GM23338 (cell line): ENCODE measurements around the gene DCAF4L1. TPM values are rescaled to one million over a fixed set of nuclear protein-coding genes. Genes with fewer than 3 reads are reported as not detected.

Experiments
- ATAC-seq: fragments of 200-7000 bp; cut with Tn5 transposase; 3 replicates; pipeline ENCODE4 v1.9.1; 2020
- DNase-seq: peaks from one replicate; pipeline ENCODE4 v3.0.0-alpha.2; 2015; ENCODE audit warnings: low spot score
- H2AFZ ChIP-seq: fragments of 200-600 bp; sonication (generic); 2 replicates; pipeline ENCODE4 v1.8.0; 2016; ENCODE audit warnings: antibody characterized with exemption, mild to moderate bottlenecking, moderate library complexity
- H3F3A ChIP-seq: fragments of 200-600 bp; sonication (generic); replicated peaks from 2 replicates; pipeline ENCODE4 v1.8.0; 2017; ENCODE audit warnings: antibody characterized with exemption, mixed run types, low read depth
- H3K27ac ChIP-seq: fragments of 200-600 bp; sonication (generic); 2 replicates; pipeline ENCODE4 v1.6.1; 2016; ENCODE audit warnings: low read depth
- H3K27me3 ChIP-seq: fragments of 200-600 bp; sonication (generic); 2 replicates; pipeline ENCODE4 v1.8.0; 2016; ENCODE audit warnings: mild to moderate bottlenecking, mixed run types, moderate library complexity; ENCODE audit not compliant: insufficient read depth
- H3K36me3 ChIP-seq: fragments of 200-600 bp; sonication (generic); 2 replicates; pipeline ENCODE4 v1.8.0; 2016; ENCODE audit warnings: mild to moderate bottlenecking; ENCODE audit not compliant: insufficient read depth
- H3K4me1 ChIP-seq: fragments of 200-600 bp; sonication (generic); 2 replicates; pipeline ENCODE4 v1.8.0; 2016; ENCODE audit warnings: mild to moderate bottlenecking, moderate library complexity; ENCODE audit not compliant: insufficient read depth
- H3K4me2 ChIP-seq: fragments of 200-600 bp; sonication (generic); 2 replicates; pipeline ENCODE4 v1.7.1; 2017; ENCODE audit warnings: mixed run types
- H3K4me3 ChIP-seq: fragments of 200-600 bp; sonication (generic); 2 replicates; pipeline ENCODE4 v1.6.1; 2016; ENCODE audit warnings: mixed run types
- H3K79me2 ChIP-seq: fragments of 200-600 bp; sonication (generic); replicated peaks from 2 replicates; pipeline ENCODE4 v1.8.0; 2017; ENCODE audit warnings: mild to moderate bottlenecking; ENCODE audit not compliant: insufficient read depth
- H3K9me2 ChIP-seq: fragments of 200-600 bp; sonication (generic); 2 replicates; pipeline ENCODE4 v1.8.0; 2017; ENCODE audit not compliant: insufficient read depth
- H4K20me1 ChIP-seq: fragments of 200-600 bp; sonication (generic); replicated peaks from 2 replicates; pipeline ENCODE4 v1.8.0; 2017; ENCODE audit warnings: mild to moderate bottlenecking; ENCODE audit not compliant: insufficient read depth
- H3K27ac Mint-ChIP-seq: 2 replicates; pipeline ENCODE4 v1.8.0; 2020; ENCODE audit warnings: inconsistent platforms, mild to moderate bottlenecking, moderate library complexity, mixed read lengths
- H3K27me3 Mint-ChIP-seq: 3 replicates; pipeline ENCODE4 v1.8.0; 2022; ENCODE audit warnings: low read depth, mild to moderate bottlenecking, moderate library complexity, mixed read lengths, inconsistent platforms; ENCODE audit not compliant: insufficient read depth, poor library complexity
- H3K36me3 Mint-ChIP-seq: 3 replicates; pipeline ENCODE4 v1.8.0; 2021; ENCODE audit warnings: low read depth, mild to moderate bottlenecking, inconsistent platforms, moderate library complexity, mixed read lengths
- H3K4me1 Mint-ChIP-seq: 3 replicates; pipeline ENCODE4 v1.8.0; 2020; ENCODE audit warnings: mild to moderate bottlenecking, inconsistent platforms, mixed read lengths
- H3K4me3 Mint-ChIP-seq: 3 replicates; pipeline ENCODE4 v1.8.0; 2021; ENCODE audit warnings: moderate library complexity, mild to moderate bottlenecking, inconsistent platforms, mixed read lengths
- H3K9me3 Mint-ChIP-seq: 3 replicates; pipeline ENCODE4 v1.8.0; 2020; ENCODE audit warnings: moderate library complexity, mild to moderate bottlenecking, inconsistent platforms, mixed read lengths
- CREB1 ChIP-seq: fragments of 250-450 bp; sonication (Bioruptor Pico); IDR thresholded peaks from 2 replicates; pipeline ENCODE4 v1.5.0; 2020; ENCODE audit warnings: low read depth, mild to moderate bottlenecking, moderate library complexity
- EZH2 ChIP-seq: fragments of 200-600 bp; sonication (generic); IDR thresholded peaks from one replicate; pipeline ENCODE4 v1.8.0; 2017; ENCODE audit warnings: antibody characterized with exemption, mild to moderate bottlenecking, low read depth; ENCODE audit not compliant: unreplicated experiment
- EZH2phosphoT487 ChIP-seq: fragments of 200-600 bp; sonication (generic); IDR thresholded peaks from one replicate; pipeline ENCODE4 v1.8.1; 2018; ENCODE audit warnings: antibody characterized with exemption; ENCODE audit not compliant: unreplicated experiment
- JUNB ChIP-seq: IDR thresholded peaks from one replicate; pipeline ENCODE4 v1.6.1; 2016; ENCODE audit warnings: antibody characterized with exemption; ENCODE audit not compliant: unreplicated experiment
- NANOG ChIP-seq: IDR thresholded peaks from 2 replicates; pipeline ENCODE4 v1.6.1; 2016; ENCODE audit warnings: antibody characterized with exemption, borderline replicate concordance
- POLR2AphosphoS5 ChIP-seq: IDR thresholded peaks from 2 replicates; pipeline ENCODE4 v1.6.1; 2016; ENCODE audit warnings: antibody characterized with exemption, low read depth
- STAT1 ChIP-seq: IDR thresholded peaks from one replicate; pipeline ENCODE4 v1.6.1; 2016; ENCODE audit warnings: antibody characterized with exemption; ENCODE audit not compliant: unreplicated experiment
- ZNF114 ChIP-seq: fragments of 250-450 bp; sonication (Bioruptor Pico); IDR thresholded peaks from 2 replicates; pipeline ENCODE4 v1.5.0; 2020; ENCODE audit warnings: mild to moderate bottlenecking, moderate library complexity
- ZNF331 ChIP-seq: fragments of 250-450 bp; sonication (Bioruptor Pico); IDR thresholded peaks from 2 replicates; pipeline ENCODE4 v1.5.0; 2020; ENCODE audit warnings: low read depth, mild to moderate bottlenecking, moderate library complexity
- polyA plus RNA-seq: library from polyadenylated mRNA; unstranded; fragments of >200 nt; fragmentation: Nextera tagmentation; extraction: Ambion mirVana; gene quantifications from 2 replicates; pipeline ENCODE4 v1.2.1, GENCODE V29; 2016
- total RNA-seq: library from RNA; depleted of rRNA; stranded (reverse); fragments of >200 nt; shearing (Covaris generic); gene quantifications from 2 replicates; pipeline ENCODE4 v1.2.3, GENCODE V29; 2014
- TF ChIP-seq, protein P1 (sequence below): fragments of 250-450 bp; sonication (Bioruptor Pico); IDR thresholded peaks from 2 replicates; pipeline ENCODE4 v1.5.0; 2020; ENCODE audit warnings: mild to moderate bottlenecking, moderate library complexity
- TF ChIP-seq, protein P2 (sequence below): IDR thresholded peaks from 2 replicates; pipeline ENCODE4 v1.6.1; 2016; ENCODE audit warnings: antibody characterized with exemption
- TF ChIP-seq, protein P3 (sequence below): IDR thresholded peaks from one replicate; pipeline ENCODE4 v1.6.1; 2018; ENCODE audit warnings: antibody characterized with exemption; ENCODE audit not compliant: unreplicated experiment
- TF ChIP-seq, protein P4 (sequence below), 2 experiments: fragments of 200-600 bp in 1 of 2; sonication (generic) in 1 of 2; conservative IDR thresholded peaks; 2 replicates each; pipeline versions ENCODE4 v1.5.1 to v1.6.1; 2016 to 2017; ENCODE audit warnings: antibody characterized with exemption in 2 of 2, low read depth in 2 of 2, mild to moderate bottlenecking in 2 of 2, moderate library complexity in 1 of 2

DCAF4L1 gene
- total and polyA plus RNA-seq, 2 experiments from 2014 or later: 0.55 to 0.63 TPM

DNA sequence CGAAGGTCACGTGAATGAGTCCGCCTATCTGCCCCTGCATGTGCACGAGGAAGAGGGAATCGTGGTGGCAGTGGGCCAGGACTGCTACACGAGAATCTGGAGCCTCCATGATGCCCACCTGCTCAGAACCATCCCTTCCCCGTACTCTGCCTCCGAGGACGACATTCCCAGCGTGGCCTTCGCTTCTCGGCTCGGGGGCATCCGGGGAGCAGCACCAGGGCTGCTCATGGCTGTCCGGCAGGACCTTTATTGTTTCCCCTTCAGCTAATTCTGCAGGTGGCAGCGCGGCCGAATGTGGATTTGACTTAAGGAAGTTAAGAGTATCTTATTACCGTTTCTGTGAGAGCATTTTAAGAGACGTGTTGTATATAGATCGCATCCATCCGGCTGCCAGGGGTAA lies 1.2 kb downstream of the DCAF4L1 start:
- H3K9me3 Mint-ChIP-seq: no peaks in the 10 kb centered on the region
- no peak overlapping the region for H2AFZ ChIP-seq
- peaks cover 49% of the 10 kb centered on the region for H3K4me1 Mint-ChIP-seq
- peaks cover 39% of the 10 kb centered on the region for H3K4me1 ChIP-seq
- no peaks in the 10 kb centered on the region for H4K20me1 ChIP-seq
- peaks cover 4% of the 10 kb centered on the region for H3K27me3 Mint-ChIP-seq
- H3K27ac ChIP-seq: no peak overlapping the region
- no peak overlapping the region for H3K4me3 Mint-ChIP-seq
- no peaks in the 10 kb centered on the region for H3K27me3 ChIP-seq
- no peaks in the 10 kb centered on the region for H3K79me2 ChIP-seq
- H3K36me3 Mint-ChIP-seq: no peaks in the 10 kb centered on the region; the same call in 2 of the 3 replicates
- H3K4me2 ChIP-seq: no peak overlapping the region
- DNase-seq (no peak), ATAC-seq (no peak; the same call in 2 of the 3 replicates)
- no peaks in the 10 kb centered on the region for H3F3A ChIP-seq
- H3K36me3 ChIP-seq: no peaks in the 10 kb centered on the region
- H3K27ac Mint-ChIP-seq: peak overlapping the region; percentile 38; the same call in 1 of the 2 replicates
- H3K4me3 ChIP-seq: no peak overlapping the region
- no peaks in the 10 kb centered on the region for H3K9me2 ChIP-seq
- TF ChIP-seq, protein P1, sequence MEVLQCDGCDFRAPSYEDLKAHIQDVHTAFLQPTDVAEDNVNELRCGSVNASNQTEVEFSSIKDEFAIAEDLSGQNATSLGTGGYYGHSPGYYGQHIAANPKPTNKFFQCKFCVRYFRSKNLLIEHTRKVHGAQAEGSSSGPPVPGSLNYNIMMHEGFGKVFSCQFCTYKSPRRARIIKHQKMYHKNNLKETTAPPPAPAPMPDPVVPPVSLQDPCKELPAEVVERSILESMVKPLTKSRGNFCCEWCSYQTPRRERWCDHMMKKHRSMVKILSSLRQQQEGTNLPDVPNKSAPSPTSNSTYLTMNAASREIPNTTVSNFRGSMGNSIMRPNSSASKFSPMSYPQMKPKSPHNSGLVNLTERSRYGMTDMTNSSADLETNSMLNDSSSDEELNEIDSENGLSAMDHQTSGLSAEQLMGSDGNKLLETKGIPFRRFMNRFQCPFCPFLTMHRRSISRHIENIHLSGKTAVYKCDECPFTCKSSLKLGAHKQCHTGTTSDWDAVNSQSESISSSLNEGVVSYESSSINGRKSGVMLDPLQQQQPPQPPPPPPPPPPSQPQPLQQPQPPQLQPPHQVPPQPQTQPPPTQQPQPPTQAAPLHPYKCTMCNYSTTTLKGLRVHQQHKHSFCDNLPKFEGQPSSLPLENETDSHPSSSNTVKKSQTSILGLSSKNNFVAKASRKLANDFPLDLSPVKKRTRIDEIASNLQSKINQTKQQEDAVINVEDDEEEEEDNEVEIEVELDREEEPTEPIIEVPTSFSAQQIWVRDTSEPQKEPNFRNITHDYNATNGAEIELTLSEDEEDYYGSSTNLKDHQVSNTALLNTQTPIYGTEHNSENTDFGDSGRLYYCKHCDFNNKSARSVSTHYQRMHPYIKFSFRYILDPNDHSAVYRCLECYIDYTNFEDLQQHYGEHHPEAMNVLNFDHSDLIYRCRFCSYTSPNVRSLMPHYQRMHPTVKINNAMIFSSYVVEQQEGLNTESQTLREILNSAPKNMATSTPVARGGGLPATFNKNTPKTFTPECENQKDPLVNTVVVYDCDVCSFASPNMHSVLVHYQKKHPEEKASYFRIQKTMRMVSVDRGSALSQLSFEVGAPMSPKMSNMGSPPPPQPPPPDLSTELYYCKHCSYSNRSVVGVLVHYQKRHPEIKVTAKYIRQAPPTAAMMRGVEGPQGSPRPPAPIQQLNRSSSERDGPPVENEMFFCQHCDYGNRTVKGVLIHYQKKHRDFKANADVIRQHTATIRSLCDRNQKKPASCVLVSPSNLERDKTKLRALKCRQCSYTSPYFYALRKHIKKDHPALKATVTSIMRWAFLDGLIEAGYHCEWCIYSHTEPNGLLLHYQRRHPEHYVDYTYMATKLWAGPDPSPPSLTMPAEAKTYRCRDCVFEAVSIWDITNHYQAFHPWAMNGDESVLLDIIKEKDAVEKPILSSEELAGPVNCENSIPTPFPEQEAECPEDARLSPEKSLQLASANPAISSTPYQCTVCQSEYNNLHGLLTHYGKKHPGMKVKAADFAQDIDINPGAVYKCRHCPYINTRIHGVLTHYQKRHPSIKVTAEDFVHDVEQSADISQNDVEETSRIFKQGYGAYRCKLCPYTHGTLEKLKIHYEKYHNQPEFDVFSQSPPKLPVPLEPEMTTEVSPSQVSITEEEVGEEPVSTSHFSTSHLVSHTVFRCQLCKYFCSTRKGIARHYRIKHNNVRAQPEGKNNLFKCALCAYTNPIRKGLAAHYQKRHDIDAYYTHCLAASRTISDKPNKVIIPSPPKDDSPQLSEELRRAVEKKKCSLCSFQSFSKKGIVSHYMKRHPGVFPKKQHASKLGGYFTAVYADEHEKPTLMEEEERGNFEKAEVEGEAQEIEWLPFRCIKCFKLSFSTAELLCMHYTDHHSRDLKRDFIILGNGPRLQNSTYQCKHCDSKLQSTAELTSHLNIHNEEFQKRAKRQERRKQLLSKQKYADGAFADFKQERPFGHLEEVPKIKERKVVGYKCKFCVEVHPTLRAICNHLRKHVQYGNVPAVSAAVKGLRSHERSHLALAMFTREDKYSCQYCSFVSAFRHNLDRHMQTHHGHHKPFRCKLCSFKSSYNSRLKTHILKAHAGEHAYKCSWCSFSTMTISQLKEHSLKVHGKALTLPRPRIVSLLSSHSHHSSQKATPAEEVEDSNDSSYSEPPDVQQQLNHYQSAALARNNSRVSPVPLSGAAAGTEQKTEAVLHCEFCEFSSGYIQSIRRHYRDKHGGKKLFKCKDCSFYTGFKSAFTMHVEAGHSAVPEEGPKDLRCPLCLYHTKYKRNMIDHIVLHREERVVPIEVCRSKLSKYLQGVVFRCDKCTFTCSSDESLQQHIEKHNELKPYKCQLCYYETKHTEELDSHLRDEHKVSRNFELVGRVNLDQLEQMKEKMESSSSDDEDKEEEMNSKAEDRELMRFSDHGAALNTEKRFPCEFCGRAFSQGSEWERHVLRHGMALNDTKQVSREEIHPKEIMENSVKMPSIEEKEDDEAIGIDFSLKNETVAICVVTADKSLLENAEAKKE: no peak
- TF ChIP-seq, protein P2, sequence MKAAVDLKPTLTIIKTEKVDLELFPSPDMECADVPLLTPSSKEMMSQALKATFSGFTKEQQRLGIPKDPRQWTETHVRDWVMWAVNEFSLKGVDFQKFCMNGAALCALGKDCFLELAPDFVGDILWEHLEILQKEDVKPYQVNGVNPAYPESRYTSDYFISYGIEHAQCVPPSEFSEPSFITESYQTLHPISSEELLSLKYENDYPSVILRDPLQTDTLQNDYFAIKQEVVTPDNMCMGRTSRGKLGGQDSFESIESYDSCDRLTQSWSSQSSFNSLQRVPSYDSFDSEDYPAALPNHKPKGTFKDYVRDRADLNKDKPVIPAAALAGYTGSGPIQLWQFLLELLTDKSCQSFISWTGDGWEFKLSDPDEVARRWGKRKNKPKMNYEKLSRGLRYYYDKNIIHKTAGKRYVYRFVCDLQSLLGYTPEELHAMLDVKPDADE: no peak
- TF ChIP-seq JUNB (no peak), POLR2AphosphoS5 (no peak), NANOG (no peak), ZNF114 (no peak), ZNF331 (CRISPR knock-in tag) (no peak), EZH2phosphoT487 (no peak), STAT1 (no peak), CREB1 (CRISPR knock-in tag) (no peak), EZH2 (no peak)
- TF ChIP-seq, protein P3, sequence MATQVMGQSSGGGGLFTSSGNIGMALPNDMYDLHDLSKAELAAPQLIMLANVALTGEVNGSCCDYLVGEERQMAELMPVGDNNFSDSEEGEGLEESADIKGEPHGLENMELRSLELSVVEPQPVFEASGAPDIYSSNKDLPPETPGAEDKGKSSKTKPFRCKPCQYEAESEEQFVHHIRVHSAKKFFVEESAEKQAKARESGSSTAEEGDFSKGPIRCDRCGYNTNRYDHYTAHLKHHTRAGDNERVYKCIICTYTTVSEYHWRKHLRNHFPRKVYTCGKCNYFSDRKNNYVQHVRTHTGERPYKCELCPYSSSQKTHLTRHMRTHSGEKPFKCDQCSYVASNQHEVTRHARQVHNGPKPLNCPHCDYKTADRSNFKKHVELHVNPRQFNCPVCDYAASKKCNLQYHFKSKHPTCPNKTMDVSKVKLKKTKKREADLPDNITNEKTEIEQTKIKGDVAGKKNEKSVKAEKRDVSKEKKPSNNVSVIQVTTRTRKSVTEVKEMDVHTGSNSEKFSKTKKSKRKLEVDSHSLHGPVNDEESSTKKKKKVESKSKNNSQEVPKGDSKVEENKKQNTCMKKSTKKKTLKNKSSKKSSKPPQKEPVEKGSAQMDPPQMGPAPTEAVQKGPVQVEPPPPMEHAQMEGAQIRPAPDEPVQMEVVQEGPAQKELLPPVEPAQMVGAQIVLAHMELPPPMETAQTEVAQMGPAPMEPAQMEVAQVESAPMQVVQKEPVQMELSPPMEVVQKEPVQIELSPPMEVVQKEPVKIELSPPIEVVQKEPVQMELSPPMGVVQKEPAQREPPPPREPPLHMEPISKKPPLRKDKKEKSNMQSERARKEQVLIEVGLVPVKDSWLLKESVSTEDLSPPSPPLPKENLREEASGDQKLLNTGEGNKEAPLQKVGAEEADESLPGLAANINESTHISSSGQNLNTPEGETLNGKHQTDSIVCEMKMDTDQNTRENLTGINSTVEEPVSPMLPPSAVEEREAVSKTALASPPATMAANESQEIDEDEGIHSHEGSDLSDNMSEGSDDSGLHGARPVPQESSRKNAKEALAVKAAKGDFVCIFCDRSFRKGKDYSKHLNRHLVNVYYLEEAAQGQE: no peak
- TF ChIP-seq, protein P4, sequence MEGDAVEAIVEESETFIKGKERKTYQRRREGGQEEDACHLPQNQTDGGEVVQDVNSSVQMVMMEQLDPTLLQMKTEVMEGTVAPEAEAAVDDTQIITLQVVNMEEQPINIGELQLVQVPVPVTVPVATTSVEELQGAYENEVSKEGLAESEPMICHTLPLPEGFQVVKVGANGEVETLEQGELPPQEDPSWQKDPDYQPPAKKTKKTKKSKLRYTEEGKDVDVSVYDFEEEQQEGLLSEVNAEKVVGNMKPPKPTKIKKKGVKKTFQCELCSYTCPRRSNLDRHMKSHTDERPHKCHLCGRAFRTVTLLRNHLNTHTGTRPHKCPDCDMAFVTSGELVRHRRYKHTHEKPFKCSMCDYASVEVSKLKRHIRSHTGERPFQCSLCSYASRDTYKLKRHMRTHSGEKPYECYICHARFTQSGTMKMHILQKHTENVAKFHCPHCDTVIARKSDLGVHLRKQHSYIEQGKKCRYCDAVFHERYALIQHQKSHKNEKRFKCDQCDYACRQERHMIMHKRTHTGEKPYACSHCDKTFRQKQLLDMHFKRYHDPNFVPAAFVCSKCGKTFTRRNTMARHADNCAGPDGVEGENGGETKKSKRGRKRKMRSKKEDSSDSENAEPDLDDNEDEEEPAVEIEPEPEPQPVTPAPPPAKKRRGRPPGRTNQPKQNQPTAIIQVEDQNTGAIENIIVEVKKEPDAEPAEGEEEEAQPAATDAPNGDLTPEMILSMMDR (conservative IDR thresholded peaks at IDR 0.05; ENCODE audit: low read depth in 2 of 2): no peak
